K562 (cell line): ENCODE data around the gene USPL1. TPM values are rescaled to one million over a fixed set of nuclear protein-coding genes. Genes with fewer than 3 reads are reported as not detected.

Experiments
- ATAC-seq: fragments of 200-7000 bp; cut with Tn5 transposase; 3 replicates; pipeline ENCODE4 v1.9.1; 2020; ENCODE audit warnings: moderate library complexity
- BruUV-seq: library from RNA; stranded (reverse); fragments of 400-500 nt; replicated peaks from 2 replicates; lab custom pipeline; 2021; lab: Mats Ljungman, UMichigan
- CTCF ChIA-PET: fragments of 300-600 bp; formaldehyde crosslinking; extraction: SDS; loops from one replicate; lab custom pipeline; 2021; ENCODE audit warnings: low intra/inter-chr PET ratio; lab: Yijun Ruan, JAX
- POLR2A ChIA-PET: fragments of 300-600, 350-650 bp; sonication (Branson Sonifier 250); formaldehyde crosslinking; extraction: SDS; loops from one replicate; lab custom pipeline; 2021; ENCODE audit warnings: antibody characterized with exemption, inconsistent platforms; lab: Yijun Ruan, JAX
- DNase-seq, 4 experiments: peaks; one replicate each; pipeline versions ENCODE4 v3.0.0 to v3.0.0-alpha.2; 2011 to 2018; ENCODE audit warnings: low spot score in 3 of 4, mixed read lengths in 3 of 4; ENCODE audit errors: extremely low read depth in 1 of 4
- FAIRE-seq: peaks from 2 replicates; lab custom pipeline; 2011; peaks lifted over from hg19 to GRCh38; lab: Jason Lieb, UNC
- H2AFZ ChIP-seq: 2 replicates; pipeline ENCODE4 v1.6.0; 2011; ENCODE audit warnings: low read depth, low read length, control low read depth, inconsistent platforms
- H3K27ac ChIP-seq: fragments of 200-600 bp; 3 replicates; pipeline ENCODE4 v1.8.0; 2011; ENCODE audit warnings: low read depth, mild to moderate bottlenecking, control low read depth, inconsistent platforms, low read length, moderate library complexity, mixed read lengths; ENCODE audit errors: extremely low read depth
- H3K27me3 ChIP-seq, 2 experiments: fragments of 300-600 bp in 1 of 2; 2 replicates in 1 of 2; 3 replicates in 1 of 2; pipeline versions ENCODE4 v1.6.0 to v1.8.0; 2011; ENCODE audit warnings: inconsistent platforms in 2 of 2, low read length in 2 of 2, mild to moderate bottlenecking in 1 of 2, mixed read lengths in 1 of 2, moderate library complexity in 1 of 2; ENCODE audit not compliant: control insufficient read depth in 2 of 2, insufficient read depth in 2 of 2
- H3K36me3 ChIP-seq: fragments of 300-600 bp; 3 replicates; pipeline ENCODE4 v1.8.0; 2011; ENCODE audit warnings: mild to moderate bottlenecking, low read length, inconsistent platforms; ENCODE audit not compliant: control insufficient read depth, insufficient read depth
- H3K4me1 ChIP-seq, 2 experiments: fragments of 200-600 bp in 1 of 2; replicated peaks in 1 of 2; 2 replicates in 1 of 2; 3 replicates in 1 of 2; pipeline versions ENCODE4 v1.5.1 to v1.8.0; 2011; ENCODE audit warnings: inconsistent platforms in 2 of 2, low read length in 2 of 2, mild to moderate bottlenecking in 1 of 2, mixed read lengths in 1 of 2, moderate library complexity in 1 of 2; ENCODE audit not compliant: control insufficient read depth in 2 of 2, insufficient read depth in 2 of 2
- H3K4me2 ChIP-seq: 2 replicates; pipeline ENCODE4 v1.6.1; 2011; ENCODE audit warnings: low read length, control low read depth, inconsistent platforms, mixed read lengths; ENCODE audit not compliant: insufficient read depth
- H3K4me3 ChIP-seq: fragments of 200-600 bp; sonication (generic), shearing (Covaris generic); 2 replicates; pipeline ENCODE4 v1.5.1; 2016; ENCODE audit warnings: control low read depth, inconsistent platforms
- H3K79me2 ChIP-seq: fragments of 200-600 bp; 3 replicates; pipeline ENCODE4 v1.8.0; 2011; ENCODE audit warnings: low read length, inconsistent platforms; ENCODE audit not compliant: control insufficient read depth, insufficient read depth
- H3K9ac ChIP-seq, 2 experiments: 2 replicates each; pipeline versions ENCODE4 v1.6.0 to v1.6.1; 2011; ENCODE audit warnings: low read depth in 2 of 2, low read length in 2 of 2, control low read depth in 1 of 2, inconsistent platforms in 1 of 2, mild to moderate bottlenecking in 1 of 2, mixed read lengths in 1 of 2; ENCODE audit not compliant: insufficient read depth in 1 of 2
- H3K9me1 ChIP-seq: one replicate; pipeline ENCODE4 v1.6.0; 2011; ENCODE audit warnings: inconsistent platforms, mild to moderate bottlenecking, low read length, moderate library complexity; ENCODE audit not compliant: control insufficient read depth, insufficient read depth
- H3K9me3 ChIP-seq: replicated peaks from 2 replicates; pipeline ENCODE4 v1.5.1; 2011; ENCODE audit warnings: low read depth, low read length, inconsistent platforms; ENCODE audit not compliant: control insufficient read depth, insufficient read depth
- H4K20me1 ChIP-seq: replicated peaks from 2 replicates; pipeline ENCODE4 v1.6.1; 2011; ENCODE audit warnings: low read length, inconsistent platforms, mixed read lengths; ENCODE audit not compliant: control insufficient read depth, insufficient read depth
- CC2D1A ChIP-seq: fragments of 450-650 bp; IDR thresholded peaks from 2 replicates; pipeline ENCODE4 v1.6.1; 2017; ENCODE audit warnings: mild to moderate bottlenecking
- CREM ChIP-seq: IDR thresholded peaks from 2 replicates; pipeline ENCODE4 v1.6.1; 2014; ENCODE audit warnings: antibody characterized with exemption, low read depth
- GABPA ChIP-seq: fragments of 200-800 bp; sonication (Bioruptor generic); conservative IDR thresholded peaks from 2 replicates; pipeline ENCODE4 v1.6.1; 2016; ENCODE audit warnings: low read depth, missing genetic modification characterization, missing compliant biosample characterization
- MAFF ChIP-seq: IDR thresholded peaks from 2 replicates; pipeline ENCODE4 v1.6.1; 2012; ENCODE audit warnings: low read length, improper control_type of control experiment
- POLR2B ChIP-seq: fragments of 450-650 bp; IDR thresholded peaks from 2 replicates; pipeline ENCODE4 v1.6.1; 2018; ENCODE audit warnings: low read depth; ENCODE audit not compliant: partially characterized antibody
- RNF2 ChIP-seq: sonication (generic); IDR thresholded peaks from 2 replicates; pipeline ENCODE4 v1.6.1; 2016
- ZBTB2 ChIP-seq: fragments of 450-650 bp; IDR thresholded peaks from 2 replicates; pipeline ENCODE4 v1.6.1; 2016; ENCODE audit warnings: antibody characterized with exemption
- ZNF239 ChIP-seq: fragments of 250-450 bp; sonication (Bioruptor Pico); IDR thresholded peaks from 2 replicates; pipeline ENCODE4 v1.4.0; 2020; ENCODE audit warnings: mild to moderate bottlenecking
- ZNF584 ChIP-seq: fragments of 200-800 bp; sonication (Bioruptor generic); IDR thresholded peaks from 2 replicates; pipeline ENCODE4 v1.6.1; 2016; ENCODE audit warnings: low read depth, mild to moderate bottlenecking, missing genetic modification characterization, missing compliant biosample characterization
- ZNF668 ChIP-seq: fragments of 250-450 bp; sonication (Bioruptor Pico); IDR thresholded peaks from 2 replicates; pipeline ENCODE4 v1.8.0; 2022; ENCODE audit warnings: mild to moderate bottlenecking, inconsistent platforms
- WGBS: fragments of 100-300 bp; shearing (Covaris generic); methylation state at CpG from one replicate; pipeline ENCODE4 v1.1.6; 2016; ENCODE audit warnings: low coverage, mixed read lengths; ENCODE audit not compliant: insufficient coverage; ENCODE audit errors: missing lambda C conversion rate; 5-methylcytosine and 5-hydroxymethylcytosine counted together
- in situ Hi-C: fragments of 300-500 bp; cut with MboI; formaldehyde crosslinking; loops from 4 replicates; pipeline ENCODE4 v1.15.0; 2018; ENCODE audit warnings: inconsistent platforms, mixed read lengths
- intact Hi-C: fragments of 100-400 bp; cut with micrococcal nuclease; formaldehyde crosslinking; loops from 2 replicates; pipeline ENCODE4 v1.14.2; 2022
- polyA plus RNA-seq, 8 experiments: library from polyadenylated mRNA; depleted of rRNA in 4 of 8; stranded (reverse) in 5 of 8; unstranded in 3 of 8; fragments of >200 nt; fragmentation: Nextera tagmentation in 2 of 8; fragmentation: Illumina TruSeq in 1 of 8; extraction: Ambion mirVana in 2 of 8; extraction: Trizol in 1 of 8; gene quantifications; 2 replicates each; pipeline versions ENCODE4 v1.2.1 to v1.2.3, GENCODE V29; 2011 to 2014; ENCODE audit warnings: inconsistent platforms in 1 of 8, missing spikeins in 1 of 8
- total RNA-seq, 7 experiments: library from RNA; depleted of rRNA in 6 of 7; stranded (reverse); fragments of >200 nt in 6 of 7; fragmentation: Illumina TruSeq in 2 of 7; extraction: Trizol in 2 of 7; gene quantifications; 2 replicates each; pipeline versions ENCODE4 v1.2.1 to v1.2.3, GENCODE V29; 2011 to 2021; ENCODE audit warnings: low replicate concordance in 1 of 7
- TF ChIP-seq, protein P1 (sequence below): fragments of 450-650 bp; IDR thresholded peaks from 2 replicates; pipeline ENCODE4 v1.6.1; 2014; ENCODE audit warnings: low read depth, mild to moderate bottlenecking, moderate library complexity, borderline replicate concordance
- TF ChIP-seq, protein P2 (sequence below): sonication (generic); formaldehyde crosslinking; IDR thresholded peaks from 2 replicates; pipeline ENCODE4 v1.8.0; 2023; ENCODE audit warnings: missing genetic modification reagents, mild to moderate bottlenecking, borderline replicate concordance

Gene USPL1
- total and polyA plus RNA-seq, 9 of the 15 experiments (the other 6 are each of a cell fraction or from before 2014, with no cell fraction given): 5.5 to 18.0 (median 12.0) TPM

DNA sequence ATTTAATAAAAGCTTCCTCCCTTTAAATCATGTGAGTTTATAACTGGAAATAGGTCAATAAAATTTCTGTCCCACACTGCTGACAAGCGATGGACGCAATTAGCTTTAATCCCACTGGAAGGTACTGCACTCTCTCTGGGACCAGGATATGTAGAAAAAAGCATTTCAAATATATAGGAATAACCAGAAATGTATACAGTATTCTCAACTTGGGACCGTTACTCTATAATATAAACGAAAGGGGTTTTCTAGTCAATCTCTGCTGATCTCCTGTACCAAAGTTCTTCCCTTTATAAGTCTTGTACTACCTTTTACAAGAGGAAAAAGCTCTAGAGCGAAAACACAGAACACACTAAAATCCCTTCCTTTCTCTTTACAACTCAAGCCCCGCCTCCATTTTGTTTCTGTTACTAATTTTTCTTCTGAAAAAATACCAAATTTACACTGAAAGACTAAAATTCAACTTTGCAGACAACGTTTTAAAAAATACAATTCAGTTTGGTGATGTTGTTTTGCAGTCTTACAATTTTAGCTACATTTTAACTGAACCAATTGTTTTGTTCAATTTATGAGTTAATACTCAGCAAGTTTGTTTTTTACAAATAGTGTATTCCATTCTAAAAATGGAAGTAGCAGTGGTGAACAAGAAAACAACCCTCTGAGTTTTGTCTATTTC is 1.7 kb upstream of the USPL1 start (continued):
- TF ChIP-seq, protein P1, sequence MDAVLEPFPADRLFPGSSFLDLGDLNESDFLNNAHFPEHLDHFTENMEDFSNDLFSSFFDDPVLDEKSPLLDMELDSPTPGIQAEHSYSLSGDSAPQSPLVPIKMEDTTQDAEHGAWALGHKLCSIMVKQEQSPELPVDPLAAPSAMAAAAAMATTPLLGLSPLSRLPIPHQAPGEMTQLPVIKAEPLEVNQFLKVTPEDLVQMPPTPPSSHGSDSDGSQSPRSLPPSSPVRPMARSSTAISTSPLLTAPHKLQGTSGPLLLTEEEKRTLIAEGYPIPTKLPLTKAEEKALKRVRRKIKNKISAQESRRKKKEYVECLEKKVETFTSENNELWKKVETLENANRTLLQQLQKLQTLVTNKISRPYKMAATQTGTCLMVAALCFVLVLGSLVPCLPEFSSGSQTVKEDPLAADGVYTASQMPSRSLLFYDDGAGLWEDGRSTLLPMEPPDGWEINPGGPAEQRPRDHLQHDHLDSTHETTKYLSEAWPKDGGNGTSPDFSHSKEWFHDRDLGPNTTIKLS: no peak
- no peak for TF ChIP-seq ZBTB2

- 0% methylated on average over 9 of the region's 12 CpGs for WGBS
- Histone ChIP-seq H3K4me3 (peak overlapping the region; percentile 72), H3K27ac (peak overlapping the region; percentile 99), H3K36me3 (peaks cover 5% of the 10 kb centered on the region; the same call in 2 of the 3 replicates), H4K20me1 (no peaks in the 10 kb centered on the region; the same call in 1 of the 2 replicates), H3K27me3 (no peaks in the 10 kb centered on the region), H3K9me3 (no peaks in the 10 kb centered on the region), H3K9me1 (no peaks in the 10 kb centered on the region), H3K79me2 (peaks cover 76% of the 10 kb centered on the region), H3K4me1 (peaks cover 5 to 7% of the 10 kb centered on the region in 2 experiments; a peak in 2 of 5 replicates), H2AFZ (peak overlapping the region; percentile 95), H3K4me2 (peak overlapping the region; percentile 95), H3K9ac (peak overlapping the region; percentile 91 to 94)
- intact Hi-C loops: loop anchor here (1.0 to 5.0 kb wide), 2 partner anchors 55 to 152 kb away; partner anchors contain the start of gene HMGB1
- CTCF ChIA-PET: no interaction called here
- FAIRE-seq (peak; percentile 95), DNase-seq (peak; percentile 30 to 82 (median 51)), ATAC-seq (peak; percentile 66)
- POLR2A ChIA-PET: interaction anchor here (0.5 to 2.7 kb wide), 9 partner anchors 17 to 542 kb away, joined by 3 to 13 read pairs (median 3); partner anchors contain the start of gene HMGB1
- in situ Hi-C loops: no loop called here
- no TSS peak for BruUV-seq
- peak; percentile 68 for TF ChIP-seq CREM
- TF ChIP-seq POLR2B: peak; percentile 69
- TF ChIP-seq CC2D1A: no peak
- TF ChIP-seq, protein P2, sequence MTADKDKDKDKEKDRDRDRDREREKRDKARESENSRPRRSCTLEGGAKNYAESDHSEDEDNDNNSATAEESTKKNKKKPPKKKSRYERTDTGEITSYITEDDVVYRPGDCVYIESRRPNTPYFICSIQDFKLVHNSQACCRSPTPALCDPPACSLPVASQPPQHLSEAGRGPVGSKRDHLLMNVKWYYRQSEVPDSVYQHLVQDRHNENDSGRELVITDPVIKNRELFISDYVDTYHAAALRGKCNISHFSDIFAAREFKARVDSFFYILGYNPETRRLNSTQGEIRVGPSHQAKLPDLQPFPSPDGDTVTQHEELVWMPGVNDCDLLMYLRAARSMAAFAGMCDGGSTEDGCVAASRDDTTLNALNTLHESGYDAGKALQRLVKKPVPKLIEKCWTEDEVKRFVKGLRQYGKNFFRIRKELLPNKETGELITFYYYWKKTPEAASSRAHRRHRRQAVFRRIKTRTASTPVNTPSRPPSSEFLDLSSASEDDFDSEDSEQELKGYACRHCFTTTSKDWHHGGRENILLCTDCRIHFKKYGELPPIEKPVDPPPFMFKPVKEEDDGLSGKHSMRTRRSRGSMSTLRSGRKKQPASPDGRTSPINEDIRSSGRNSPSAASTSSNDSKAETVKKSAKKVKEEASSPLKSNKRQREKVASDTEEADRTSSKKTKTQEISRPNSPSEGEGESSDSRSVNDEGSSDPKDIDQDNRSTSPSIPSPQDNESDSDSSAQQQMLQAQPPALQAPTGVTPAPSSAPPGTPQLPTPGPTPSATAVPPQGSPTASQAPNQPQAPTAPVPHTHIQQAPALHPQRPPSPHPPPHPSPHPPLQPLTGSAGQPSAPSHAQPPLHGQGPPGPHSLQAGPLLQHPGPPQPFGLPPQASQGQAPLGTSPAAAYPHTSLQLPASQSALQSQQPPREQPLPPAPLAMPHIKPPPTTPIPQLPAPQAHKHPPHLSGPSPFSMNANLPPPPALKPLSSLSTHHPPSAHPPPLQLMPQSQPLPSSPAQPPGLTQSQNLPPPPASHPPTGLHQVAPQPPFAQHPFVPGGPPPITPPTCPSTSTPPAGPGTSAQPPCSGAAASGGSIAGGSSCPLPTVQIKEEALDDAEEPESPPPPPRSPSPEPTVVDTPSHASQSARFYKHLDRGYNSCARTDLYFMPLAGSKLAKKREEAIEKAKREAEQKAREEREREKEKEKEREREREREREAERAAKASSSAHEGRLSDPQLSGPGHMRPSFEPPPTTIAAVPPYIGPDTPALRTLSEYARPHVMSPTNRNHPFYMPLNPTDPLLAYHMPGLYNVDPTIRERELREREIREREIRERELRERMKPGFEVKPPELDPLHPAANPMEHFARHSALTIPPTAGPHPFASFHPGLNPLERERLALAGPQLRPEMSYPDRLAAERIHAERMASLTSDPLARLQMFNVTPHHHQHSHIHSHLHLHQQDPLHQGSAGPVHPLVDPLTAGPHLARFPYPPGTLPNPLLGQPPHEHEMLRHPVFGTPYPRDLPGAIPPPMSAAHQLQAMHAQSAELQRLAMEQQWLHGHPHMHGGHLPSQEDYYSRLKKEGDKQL (CRISPR knock-in tag): no peak
- peak; percentile 1; the same call in 1 of the 2 replicates for TF ChIP-seq MAFF
- TF ChIP-seq RNF2: no peak; the same call in 1 of the 2 replicates
- no peak for TF ChIP-seq ZNF584 (CRISPR knock-in tag)
- TF ChIP-seq GABPA (tag): no peak
- no peak for TF ChIP-seq ZNF668 (CRISPR knock-in tag)
- no peak for TF ChIP-seq ZNF239
These were observed 799 bp upstream of the USPL1 start for GRCh38 chr13:30616927-30617314.
